IMR-90 (cell line): ENCODE results near the gene ILF2. TPM values are rescaled to one million over a fixed set of nuclear protein-coding genes. Genes with fewer than 3 reads are reported as not detected.

ENCODE experiments used
- ATAC-seq: fragments of 200-7000 bp; cut with Tn5 transposase; 2 replicates; pipeline ENCODE4 v1.9.1; 2020; ENCODE audit warnings: low read depth, mild to moderate bottlenecking, moderate library complexity
- BruUV-seq: library from RNA; stranded (reverse); fragments of 400-500 nt; replicated peaks from 2 replicates; lab custom pipeline; 2021; lab: Mats Ljungman, UMichigan
- CTCF ChIA-PET: fragments of 300-600 bp; formaldehyde crosslinking; extraction: SDS; loops from one replicate; lab custom pipeline; 2021; ENCODE audit warnings: antibody characterized with exemption; lab: Yijun Ruan, JAX
- POLR2A ChIA-PET: fragments of 300-600 bp; sonication (Branson Sonifier 250); formaldehyde crosslinking; loops from one replicate; lab custom pipeline; 2022; ENCODE audit warnings: antibody characterized with exemption; ENCODE audit not compliant: unreplicated experiment; lab: Charles Lee
- DNase-seq: peaks from one replicate; pipeline ENCODE4 v3.0.0; 2013
- H2AFZ ChIP-seq: replicated peaks from 2 replicates; pipeline ENCODE3; 2013; ENCODE audit warnings: low read length, mild to moderate bottlenecking; ENCODE audit not compliant: poor library complexity
- H2AK5ac ChIP-seq: 2 replicates; pipeline ENCODE4 v1.6.1; 2013; ENCODE audit warnings: low read depth, low read length, inconsistent platforms
- H2AK9ac ChIP-seq: replicated peaks from 2 replicates; pipeline ENCODE3; 2013; ENCODE audit warnings: mild to moderate bottlenecking, low read depth, low read length, moderate library complexity; ENCODE audit not compliant: poor library complexity
- H2BK120ac ChIP-seq: 2 replicates; pipeline ENCODE4 v1.6.1; 2013; ENCODE audit warnings: low read depth, low read length, inconsistent platforms
- H2BK15ac ChIP-seq: 3 replicates; pipeline ENCODE4 v1.6.1; 2013; ENCODE audit warnings: low read depth, low read length, inconsistent platforms
- H2BK20ac ChIP-seq: 2 replicates; pipeline ENCODE4 v1.6.1; 2013; ENCODE audit warnings: low read depth, mild to moderate bottlenecking, inconsistent platforms, low read length, moderate library complexity
- H2BK5ac ChIP-seq: 2 replicates; pipeline ENCODE4 v1.6.1; 2013; ENCODE audit warnings: mild to moderate bottlenecking, low read depth, low read length, inconsistent platforms; ENCODE audit not compliant: poor library complexity, severe bottlenecking
- H3K14ac ChIP-seq: replicated peaks from 2 replicates; pipeline ENCODE4 v1.6.1; 2013; ENCODE audit warnings: low read depth, low read length, inconsistent platforms
- H3K18ac ChIP-seq: 2 replicates; pipeline ENCODE4 v1.6.1; 2013; ENCODE audit warnings: low read depth, low read length, control low read depth
- H3K23ac ChIP-seq: 2 replicates; pipeline ENCODE4 v1.6.1; 2013; ENCODE audit warnings: low read depth, low read length, inconsistent platforms
- H3K27ac ChIP-seq: 2 replicates; pipeline ENCODE4 v1.5.1; 2013; ENCODE audit warnings: mild to moderate bottlenecking, control low read depth, low read length; ENCODE audit not compliant: insufficient read depth
- H3K27me3 ChIP-seq: 2 replicates; pipeline ENCODE4 v1.6.1; 2013; ENCODE audit warnings: low read length; ENCODE audit not compliant: control insufficient read depth, insufficient read depth
- H3K36me3 ChIP-seq: 2 replicates; pipeline ENCODE4 v1.6.1; 2013; ENCODE audit warnings: low read length, mixed read lengths; ENCODE audit not compliant: control insufficient read depth, insufficient read depth
- H3K4ac ChIP-seq: 2 replicates; pipeline ENCODE4 v1.6.1; 2013; ENCODE audit warnings: low read depth, low read length, inconsistent platforms
- H3K4me1 ChIP-seq: 2 replicates; pipeline ENCODE4 v1.6.1; 2013; ENCODE audit warnings: low read length, mixed read lengths; ENCODE audit not compliant: control insufficient read depth, insufficient read depth
- H3K4me2 ChIP-seq: 2 replicates; pipeline ENCODE4 v1.6.1; 2013; ENCODE audit warnings: low read depth, mild to moderate bottlenecking, control low read depth, low read length, moderate library complexity
- H3K4me3 ChIP-seq: 2 replicates; pipeline ENCODE4 v1.5.1; 2013; ENCODE audit warnings: low read depth, mild to moderate bottlenecking, control low read depth, low read length, moderate library complexity; ENCODE audit not compliant: insufficient read depth
- H3K56ac ChIP-seq: 2 replicates; pipeline ENCODE4 v1.6.1; 2013; ENCODE audit warnings: low read length, inconsistent platforms; ENCODE audit not compliant: insufficient read depth; ENCODE audit errors: extremely low read depth
- H3K79me1 ChIP-seq, 2 experiments: 2 replicates each; pipeline ENCODE4 v1.6.1; 2013; ENCODE audit warnings: low read length in 2 of 2, inconsistent platforms in 1 of 2, low read depth in 1 of 2
- H3K9ac ChIP-seq: 2 replicates; pipeline ENCODE4 v1.6.1; 2013; ENCODE audit warnings: low read depth, low read length, control low read depth
- H3K9me1 ChIP-seq: 2 replicates; pipeline ENCODE4 v1.6.1; 2013; ENCODE audit warnings: low read length, inconsistent platforms; ENCODE audit not compliant: insufficient read depth
- H3K9me3 ChIP-seq: 2 replicates; pipeline ENCODE4 v1.6.1; 2013; ENCODE audit warnings: low read length; ENCODE audit not compliant: control insufficient read depth, insufficient read depth
- H4K20me1 ChIP-seq: 2 replicates; pipeline ENCODE4 v1.6.1; 2013; ENCODE audit warnings: low read length, inconsistent platforms; ENCODE audit not compliant: insufficient read depth
- H4K5ac ChIP-seq: 2 replicates; pipeline ENCODE4 v1.6.1; 2013; ENCODE audit warnings: mild to moderate bottlenecking, low read depth, low read length, control low read depth
- H4K8ac ChIP-seq, 2 experiments: 2 replicates each; pipeline ENCODE4 v1.6.1; 2013; ENCODE audit warnings: low read depth in 2 of 2, low read length in 2 of 2, control low read depth in 1 of 2, inconsistent platforms in 1 of 2
- H4K91ac ChIP-seq: 2 replicates; pipeline ENCODE4 v1.6.1; 2013; ENCODE audit warnings: low read depth, low read length, inconsistent platforms; ENCODE audit not compliant: insufficient read depth
- CEBPB ChIP-seq: IDR thresholded peaks from 2 replicates; pipeline ENCODE4 v1.6.1; 2012; ENCODE audit warnings: low read depth, low read length, improper control_type of control experiment
- CHD1 ChIP-seq: IDR thresholded peaks from 2 replicates; pipeline ENCODE4 v1.6.1; 2012; ENCODE audit warnings: low read depth, low read length, improper control_type of control experiment
- FOS ChIP-seq: fragments of 150-350 bp; IDR thresholded peaks from 2 replicates; pipeline ENCODE4 v1.6.1; 2016; ENCODE audit warnings: low read depth, low read length
- MAZ ChIP-seq: IDR thresholded peaks from 2 replicates; pipeline ENCODE4 v1.6.1; 2012; ENCODE audit warnings: low read depth, mild to moderate bottlenecking, low read length, improper control_type of control experiment, moderate library complexity, borderline replicate concordance
- RCOR1 ChIP-seq: IDR thresholded peaks from 2 replicates; pipeline ENCODE4 v1.6.1; 2012; ENCODE audit warnings: mild to moderate bottlenecking, low read length, improper control_type of control experiment; ENCODE audit not compliant: insufficient replicate concordance
- SMC3 ChIP-seq: fragments of 150-350 bp; IDR thresholded peaks from 2 replicates; pipeline ENCODE4 v1.6.1; 2016; ENCODE audit warnings: low read depth, mild to moderate bottlenecking, antibody characterized with exemption, low read length, moderate library complexity
- USF2 ChIP-seq: fragments of 150-350 bp; IDR thresholded peaks from 2 replicates; pipeline ENCODE4 v1.6.1; 2017; ENCODE audit warnings: mild to moderate bottlenecking, antibody characterized with exemption, low read length, low read depth
- WGBS, 2 experiments: methylation state at CpG; one replicate each; pipeline versions ENCODE4 v1.1.5 to v1.1.7; 2013; ENCODE audit warnings: missing lambda C conversion rate in 2 of 2; ENCODE audit not compliant: insufficient read length in 1 of 2; ENCODE audit errors: extremely low coverage in 2 of 2; 5-methylcytosine and 5-hydroxymethylcytosine counted together
- dilution Hi-C: fragments of 300-500 bp; cut with HindIII; formaldehyde crosslinking; loops from one replicate; pipeline ENCODE4 v1.14.3; 2018; ENCODE audit warnings: low sequenced_read_pairs; ENCODE audit not compliant: unreplicated experiment
- in situ Hi-C: fragments of 300-500 bp; cut with MboI; formaldehyde crosslinking; loops from 3 replicates; pipeline ENCODE4 v1.14.3; 2019; ENCODE audit warnings: low sequenced_read_pairs, inconsistent platforms, mixed read lengths
- intact Hi-C: fragments of 100-400 bp; cut with micrococcal nuclease; formaldehyde crosslinking; loops from 2 replicates; pipeline ENCODE4 v1.10.0; 2022
- polyA plus RNA-seq, 3 experiments: library from polyadenylated mRNA; depleted of rRNA; stranded (reverse); fragments of >200 nt; gene quantifications; 2 replicates each; pipeline ENCODE4 v1.2.3, GENCODE V29; 2012; ENCODE audit warnings: low replicate concordance in 1 of 3
- total RNA-seq: library from RNA; depleted of rRNA; stranded (reverse); fragments of >200 nt; gene quantifications from 2 replicates; pipeline ENCODE4 v1.2.3, GENCODE V29; 2012

The ILF2 gene
- total and polyA plus RNA-seq, 2 of the 4 experiments (the other 2 are of a cell fraction) = 273 to 504 TPM

GRCh38 chr1:153624965-153625611, 45.7 kb downstream of the ILF2 start:
- Histone ChIP-seq H2AK9ac (peak overlapping the region; percentile 45), H3K56ac (no peak overlapping the region), H3K14ac (peak overlapping the region; percentile 48; the same call in 1 of the 2 replicates), H3K79me1 (peaks cover 24 to 41% of the 10 kb centered on the region in 2 experiments), H3K27ac (no peak overlapping the region), H3K9me1 (peaks cover 27% of the 10 kb centered on the region), H2BK5ac (no peak overlapping the region), H3K9ac (no peak overlapping the region), H4K8ac (peak overlapping the region in 1 of 2 experiments; percentile 5; a peak in 1 of 4 replicates), H3K4ac (peak overlapping the region; percentile 60; the same call in 1 of the 2 replicates), H3K4me2 (no peak overlapping the region; the same call in 1 of the 2 replicates), H2AK5ac (peak overlapping the region; percentile 7; the same call in 1 of the 2 replicates), H3K36me3 (peaks cover 16% of the 10 kb centered on the region), H3K4me3 (no peak overlapping the region), H2BK20ac (no peak overlapping the region), H2BK120ac (no peak overlapping the region), H3K23ac (peak overlapping the region; percentile 60), H2AFZ (no peak overlapping the region), H3K4me1 (peaks cover 14% of the 10 kb centered on the region), H4K20me1 (no peaks in the 10 kb centered on the region), H3K9me3 (no peaks in the 10 kb centered on the region), H3K18ac (no peak overlapping the region), H4K91ac (0 out of 2 replicates have a peak overlapping the region, but pooled peaks have one; percentile 3), H2BK15ac (0 out of 3 replicates have a peak overlapping the region, but pooled peaks have one; percentile 11), H3K27me3 (no peaks in the 10 kb centered on the region), H4K5ac (no peak overlapping the region)
- DNase-seq (no peak), ATAC-seq (no peak)
- in situ Hi-C loops (no loop called here), intact Hi-C loops (loop anchor here (5.0 kb wide), 1 partner anchor 93 kb away; no protein-coding TSS in a partner anchor), dilution Hi-C loops (no loop called here)
- WGBS, 2 experiments = 80% methylated on average over 2 of the region's 10 CpGs; no CpG with 5 or more reads in 1 of the 2 experiments
- no TSS peak for BruUV-seq
- no peak for TF ChIP-seq RCOR1
- no peak for TF ChIP-seq MAZ
- TF ChIP-seq SMC3 = no peak
- TF ChIP-seq USF2 = no peak
- no peak for TF ChIP-seq CEBPB
- no peak for TF ChIP-seq CHD1
- no peak for TF ChIP-seq FOS
- POLR2A ChIA-PET = no interaction called here
- CTCF ChIA-PET = interaction anchor here (1.5 kb wide), 1 partner anchor 52 kb away, joined by 3 read pairs; no protein-coding TSS in a partner anchor
